GM13977 (cell line): ENCODE results near the gene SGIP1.

Source experiments
- DNase-seq: peaks from one replicate; pipeline ENCODE4 v3.0.0; 2012; ENCODE audit warnings: low spot score
- CTCF ChIP-seq: IDR thresholded peaks from 2 replicates; pipeline ENCODE4 v1.5.1; 2012; ENCODE audit warnings: mild to moderate bottlenecking, control low read depth; ENCODE audit not compliant: insufficient read depth; ENCODE audit errors: extremely low read depth, missing control alignments
- in situ Hi-C: fragments of 300-500 bp; cut with MboI; formaldehyde crosslinking; loops from one replicate; pipeline ENCODE4 v1.12.0; 2022; ENCODE audit warnings: low sequenced_read_pairs, low pct_unique_long_range_greater_than_20kb, mixed read lengths, inconsistent platforms; ENCODE audit not compliant: unreplicated experiment

SGIP1 gene

GRCh38 chr1:66687358-66687757 lies 153.4 kb downstream of the SGIP1 start:
- no peak for TF ChIP-seq CTCF
- DNase-seq, result no peak
- in situ Hi-C loops, result no loop called here

GRCh38 chr1:66690666-66691381 lies 156.9 kb downstream of the SGIP1 start:
- TF ChIP-seq CTCF, result no peak
- DNase-seq, result no peak
- in situ Hi-C loops, result no loop called here

DNA sequence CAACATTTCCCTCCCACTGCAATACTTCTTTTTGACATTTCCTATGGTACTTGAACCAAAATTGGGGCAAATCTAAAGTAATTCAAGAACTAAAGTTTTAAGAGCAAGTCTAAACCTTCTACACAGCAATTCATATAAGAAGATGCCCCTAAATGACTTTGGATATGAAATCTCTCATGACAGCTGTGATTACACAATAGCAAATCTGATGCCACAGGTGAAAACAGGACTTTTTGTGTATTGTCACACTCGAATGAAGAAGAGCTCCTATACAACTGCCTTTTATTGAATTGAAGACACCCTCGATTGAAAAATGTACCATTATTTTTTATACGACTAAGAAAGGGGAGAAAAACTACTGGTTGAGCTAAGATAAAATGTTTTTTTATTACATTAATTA lies 158.7 kb downstream of the SGIP1 start:
- no peak for DNase-seq
- in situ Hi-C loops, result no loop called here
- TF ChIP-seq CTCF, result no peak

DNA sequence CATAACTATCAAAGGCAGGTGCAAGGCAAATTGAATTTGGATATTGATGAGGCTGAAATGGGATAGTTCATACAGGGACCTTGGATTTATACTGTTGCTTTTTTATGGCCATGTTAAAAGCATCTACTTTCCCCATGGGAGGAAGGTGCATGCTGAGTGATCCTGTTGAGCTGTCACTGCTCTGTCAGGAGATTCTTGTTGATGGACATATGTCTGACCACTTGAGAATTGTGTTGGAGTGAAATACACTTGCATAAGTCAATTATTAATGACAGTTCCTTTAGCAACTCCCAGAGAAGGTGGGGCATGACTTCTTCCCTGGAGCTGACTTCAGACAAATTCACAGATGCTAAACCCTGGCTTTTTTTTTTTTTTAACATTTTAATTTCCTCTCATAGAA lies 159.9 kb downstream of the SGIP1 start:
- no peak for DNase-seq
- no peak for TF ChIP-seq CTCF
- in situ Hi-C loops, result no loop called here

DNA sequence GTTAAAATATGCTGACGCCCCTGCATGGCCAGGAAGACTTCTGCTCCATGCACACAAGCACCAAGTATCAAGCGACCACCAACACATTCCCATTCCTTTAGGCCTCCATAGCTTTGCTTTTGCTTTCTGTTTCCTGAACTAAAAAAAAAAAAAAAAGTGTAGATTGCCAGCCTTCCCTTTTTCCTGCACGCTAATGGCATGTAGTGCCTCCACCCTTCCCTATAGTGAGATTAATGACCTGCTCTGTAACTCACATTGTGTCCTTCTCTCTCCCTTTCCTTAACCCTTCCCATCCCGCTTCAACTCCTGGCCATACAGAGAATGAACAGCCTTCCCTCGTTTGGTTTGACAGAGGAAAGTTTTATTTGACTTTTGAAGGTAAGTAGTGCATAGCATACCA lies 161.2 kb downstream of the SGIP1 start:
- DNase-seq, result no peak
- in situ Hi-C loops, result no loop called here
- no peak for TF ChIP-seq CTCF

GRCh38 chr1:66696771-66697170 lies 162.8 kb downstream of the SGIP1 start:
- in situ Hi-C loops, result no loop called here
- no peak for TF ChIP-seq CTCF
- DNase-seq, result no peak

GRCh38 chr1:66699213-66699612 lies 165.3 kb downstream of the SGIP1 start:
- in situ Hi-C loops, result no loop called here
- TF ChIP-seq CTCF, result no peak
- no peak for DNase-seq
